ENCODE measurements around the gene ADM5. TPM values are rescaled to one million over a fixed set of nuclear protein-coding genes. Genes with fewer than 3 reads are reported as not detected.

Gene ADM5
- total RNA-seq, 4 donors from 2014 or later = 0.83 to 4.1 (median 2.5) TPM

- Histone ChIP-seq H3K27me3 (no peaks in the 10 kb centered on the region), H3K36me3 (peaks cover 70 to 97% (median 89%) of the 10 kb centered on the region in 4 donors), H3K4me3 (no peak overlapping the region), H3K27ac (replicated peaks in 1 of 4) (no peak overlapping the region), H3K4me1 (peaks cover 0 to 4% (median 0%) of the 10 kb centered on the region in 4 donors), H3K9me3 (no peaks in the 10 kb centered on the region)
- TF ChIP-seq EP300 (IDR thresholded peaks at IDR 0.05) = no peak
- TF ChIP-seq POLR2A (IDR thresholded peaks at IDR 0.05; ENCODE audit: low read depth) = no peak
- no peak for TF ChIP-seq CTCF (IDR thresholded peaks at IDR 0.05)
- TF ChIP-seq POLR2AphosphoS5 (IDR thresholded peaks at IDR 0.05) = no peak
- WGBS = 96% methylated on average over 61 of the region's 110 CpGs
- intact Hi-C loops (cut with DNase I) = no loop called here
- DNase-seq (ENCODE audit: extremely low spot score) = no peak
Measured at GRCh38 chr19:49651820-49652550, 37.4 kb upstream of the ADM5 start.

- no peak for TF ChIP-seq CTCF (IDR thresholded peaks at IDR 0.05)
- TF ChIP-seq EP300 (IDR thresholded peaks at IDR 0.05) = no peak
- TF ChIP-seq POLR2AphosphoS5 (IDR thresholded peaks at IDR 0.05) = no peak
- no peak for TF ChIP-seq POLR2A (IDR thresholded peaks at IDR 0.05; ENCODE audit: low read depth)
- no peak for DNase-seq (ENCODE audit: extremely low spot score)
- Histone ChIP-seq H3K27me3 (no peaks in the 10 kb centered on the region), H3K27ac (replicated peaks in 1 of 4) (no peak overlapping the region), H3K36me3 (peaks cover 71 to 97% (median 89%) of the 10 kb centered on the region in 4 donors), H3K9me3 (no peaks in the 10 kb centered on the region), H3K4me1 (no peaks in the 10 kb centered on the region), H3K4me3 (no peak overlapping the region)
- intact Hi-C loops (cut with DNase I) = no loop called here
- 93% methylated on average over 47 of the region's 58 CpGs for WGBS
Measured at GRCh38 chr19:49652551-49653465, 36.6 kb upstream of the ADM5 start.

DNA sequence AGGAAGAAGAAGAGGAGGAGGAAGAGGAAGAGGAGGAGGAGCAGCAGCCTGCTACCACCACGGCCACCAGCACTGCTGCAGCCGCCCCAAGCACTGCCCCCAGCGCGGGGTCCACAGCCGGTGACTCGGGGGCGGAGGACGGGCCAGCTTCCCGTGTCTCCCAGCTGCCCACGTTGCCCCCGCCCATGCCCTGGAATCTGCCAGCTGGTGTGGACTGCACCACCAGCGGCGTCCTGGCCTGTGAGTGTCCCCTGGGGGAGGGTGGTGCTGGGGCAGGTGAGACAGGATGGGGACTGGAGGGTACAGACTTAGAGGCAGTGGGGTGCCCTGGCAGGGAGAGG is 36.0 kb upstream of the ADM5 start:
- H3K9me3 ChIP-seq = no peaks in the 10 kb centered on the region
- no peak overlapping the region for H3K27ac ChIP-seq (replicated peaks in 1 of 4)
- H3K4me1 ChIP-seq = no peaks in the 10 kb centered on the region
- peaks cover 71 to 97% (median 93%) of the 10 kb centered on the region in 4 donors for H3K36me3 ChIP-seq
- no peaks in the 10 kb centered on the region for H3K27me3 ChIP-seq
- TF ChIP-seq CTCF (IDR thresholded peaks at IDR 0.05) (no peak), POLR2A (IDR thresholded peaks at IDR 0.05; ENCODE audit: low read depth) (no peak), EP300 (IDR thresholded peaks at IDR 0.05) (no peak), POLR2AphosphoS5 (IDR thresholded peaks at IDR 0.05) (no peak)
- no peak for DNase-seq (ENCODE audit: extremely low spot score)
- intact Hi-C loops (cut with DNase I) = no loop called here
- 75% methylated on average over 2 of the region's 13 CpGs for WGBS
- no peak overlapping the region for H3K4me3 ChIP-seq

GRCh38 chr19:49654581-49654980 is 34.8 kb upstream of the ADM5 start:
- TF ChIP-seq CTCF (IDR thresholded peaks at IDR 0.05) (no peak), EP300 (IDR thresholded peaks at IDR 0.05) (no peak), POLR2A (IDR thresholded peaks at IDR 0.05; ENCODE audit: low read depth) (no peak), POLR2AphosphoS5 (IDR thresholded peaks at IDR 0.05) (no peak)
- no peaks in the 10 kb centered on the region for H3K27me3 ChIP-seq
- H3K4me1 ChIP-seq = no peaks in the 10 kb centered on the region
- H3K27ac ChIP-seq (replicated peaks in 1 of 4) = no peak overlapping the region
- H3K9me3 ChIP-seq = no peaks in the 10 kb centered on the region
- H3K36me3 ChIP-seq = peaks cover 81 to 99% (median 96%) of the 10 kb centered on the region in 4 donors
- no peak for DNase-seq (ENCODE audit: extremely low spot score)
- WGBS = 81% methylated on average over 7 of the region's 10 CpGs
- intact Hi-C loops (cut with DNase I) = no loop called here
- H3K4me3 ChIP-seq = no peak overlapping the region
